DOHH2 (cell line): ENCODE measurements around the gene VEGFB.

ENCODE experiments used
- CTCF ChIP-seq: fragments of 200-600 bp; sonication (generic); IDR thresholded peaks from one replicate; pipeline ENCODE4 v1.5.1; 2014; ENCODE audit warnings: antibody characterized with exemption, mild to moderate bottlenecking, low read depth, low read length; ENCODE audit not compliant: poor library complexity, severe bottlenecking
- EZH2phosphoT487 ChIP-seq: fragments of 200-600 bp; sonication (generic); IDR thresholded peaks from 2 replicates; pipeline ENCODE4 v1.6.1; 2017; ENCODE audit warnings: borderline replicate concordance, mild to moderate bottlenecking, antibody characterized with exemption, low read length, moderate library complexity, mixed read lengths

GRCh38 chr11:64232967-64233315 lies 1.4 kb upstream of the VEGFB start:
- TF ChIP-seq CTCF, result no peak
- no peak for TF ChIP-seq EZH2phosphoT487
